Amniotic stem cell (primary cell): ENCODE measurements around the gene DPM2.

Source experiments
- DNase-seq: peaks from one replicate; lab custom pipeline; 2025; lab: John Stamatoyannopoulos, UW

The DPM2 gene

DNA sequence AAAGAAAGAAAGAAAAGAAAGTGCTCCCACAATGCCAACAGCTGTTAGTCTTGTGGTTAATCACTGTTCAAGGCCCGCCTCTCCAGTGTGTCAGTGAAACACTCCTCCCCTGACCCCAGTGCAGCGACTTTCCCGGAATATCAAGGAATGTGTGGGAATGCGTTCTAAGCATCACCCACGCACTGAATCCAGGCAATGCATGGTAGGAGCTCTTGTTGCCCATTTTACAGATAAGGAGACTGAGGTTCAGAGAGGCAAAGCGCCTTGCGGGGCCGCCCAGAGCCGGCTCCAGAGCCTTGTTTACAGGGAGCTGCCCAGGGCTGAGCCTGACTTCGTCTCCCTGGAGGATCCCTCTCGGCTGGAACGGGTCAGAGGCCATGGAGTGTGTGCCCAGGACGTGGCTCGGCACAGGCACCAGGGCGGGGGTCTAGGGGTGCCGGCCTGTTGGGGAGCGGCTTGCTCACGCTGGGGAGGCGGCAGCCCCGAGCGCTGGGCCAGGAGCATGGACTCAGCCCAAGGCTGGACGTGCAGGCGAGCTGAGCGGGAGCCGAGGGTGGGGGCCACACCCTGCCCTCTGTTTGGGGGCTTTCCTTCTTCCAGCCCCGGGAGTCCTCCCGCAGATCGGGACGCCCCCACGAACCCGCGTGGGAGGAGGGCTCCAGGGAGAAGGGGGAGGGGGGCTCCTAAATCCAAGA is 39.1 kb downstream of the DPM2 start:
- peak; percentile 45 for DNase-seq

GRCh38 chr9:127897193-127897692 is 40.4 kb downstream of the DPM2 start:
- no peak for DNase-seq

DNA sequence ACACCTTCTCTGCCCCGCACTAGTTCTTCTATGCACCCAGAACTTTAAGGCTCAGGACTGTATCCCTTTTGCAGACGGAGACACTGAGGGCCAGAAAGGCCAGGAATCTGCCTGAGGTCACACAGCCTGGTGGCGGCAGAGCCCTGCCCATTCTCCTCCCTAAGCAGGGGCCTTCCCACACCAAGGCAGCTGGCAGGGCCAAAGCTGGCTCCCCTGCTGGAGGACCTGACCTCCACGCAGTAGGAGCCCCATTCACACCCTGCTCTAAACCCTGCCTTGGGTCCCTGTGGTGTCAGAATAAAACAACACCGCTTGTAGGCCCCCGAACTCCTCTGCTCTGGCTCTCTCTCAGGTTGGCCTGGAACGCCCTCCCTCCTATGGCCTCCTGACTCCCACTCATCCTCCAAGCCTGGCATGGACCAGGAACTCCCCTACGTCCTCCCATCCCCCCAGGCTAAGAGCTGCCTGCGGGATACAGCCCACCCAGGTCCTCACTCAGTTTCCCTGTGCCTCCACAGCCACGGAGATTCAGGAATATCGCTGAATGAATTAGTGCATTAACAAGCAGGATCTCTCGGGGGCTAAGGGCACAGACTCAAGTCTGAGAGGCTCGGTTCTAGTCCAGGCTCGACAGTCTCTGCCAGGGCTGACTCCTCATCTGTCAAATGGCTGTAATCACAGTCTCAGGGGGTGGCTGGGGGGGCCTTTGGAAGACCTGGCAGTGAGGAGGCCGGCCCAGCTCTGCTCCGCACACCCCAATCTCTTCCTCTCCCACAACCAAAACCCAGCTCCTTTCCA is 41.1 kb downstream of the DPM2 start:
- DNase-seq = no peak

- no peak for DNase-seq
Measured at GRCh38 chr9:127895811-127896210, 41.8 kb downstream of the DPM2 start.

DNA sequence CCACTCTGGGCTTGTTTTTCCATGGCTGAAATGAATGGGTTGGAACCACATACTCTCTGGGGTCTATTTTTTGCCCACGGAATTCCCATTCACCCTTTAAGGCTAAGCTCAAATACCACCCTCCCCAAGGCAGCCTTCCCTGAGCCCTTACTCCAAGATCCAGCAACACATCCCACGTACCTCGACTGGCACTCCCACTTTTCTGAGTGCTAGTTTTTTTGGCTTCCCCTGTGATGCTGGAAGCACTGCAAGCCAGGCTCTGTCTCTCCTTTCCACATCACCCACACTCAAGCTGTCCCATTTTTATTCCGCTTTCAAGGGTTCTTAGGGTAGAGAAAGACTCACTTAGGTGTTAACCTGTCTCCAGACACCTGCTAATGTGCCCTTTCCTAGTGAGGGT is 44.3 kb downstream of the DPM2 start:
- DNase-seq = no peak

GRCh38 chr9:127892831-127893230 is 44.8 kb downstream of the DPM2 start:
- DNase-seq = no peak

DNA sequence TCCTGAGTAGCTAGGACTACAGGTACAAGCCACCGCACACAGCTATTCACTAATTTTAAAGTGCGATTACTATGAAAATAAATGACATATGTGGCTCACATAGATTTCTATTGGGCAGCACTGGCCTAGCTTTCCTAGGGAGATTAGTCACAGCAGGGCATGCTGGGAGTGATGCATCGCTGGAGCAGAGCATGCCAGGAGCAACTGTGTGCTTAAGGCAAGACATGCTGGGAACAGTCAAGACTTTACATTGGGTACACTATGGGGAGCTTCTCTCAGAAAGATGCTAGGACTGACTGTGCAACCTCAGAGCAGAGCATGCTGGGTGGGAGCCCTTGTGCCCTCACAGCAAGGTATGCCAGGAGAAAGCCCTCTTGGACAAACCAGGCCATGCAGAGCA is 47.6 kb downstream of the DPM2 start:
- DNase-seq = no peak

DNA sequence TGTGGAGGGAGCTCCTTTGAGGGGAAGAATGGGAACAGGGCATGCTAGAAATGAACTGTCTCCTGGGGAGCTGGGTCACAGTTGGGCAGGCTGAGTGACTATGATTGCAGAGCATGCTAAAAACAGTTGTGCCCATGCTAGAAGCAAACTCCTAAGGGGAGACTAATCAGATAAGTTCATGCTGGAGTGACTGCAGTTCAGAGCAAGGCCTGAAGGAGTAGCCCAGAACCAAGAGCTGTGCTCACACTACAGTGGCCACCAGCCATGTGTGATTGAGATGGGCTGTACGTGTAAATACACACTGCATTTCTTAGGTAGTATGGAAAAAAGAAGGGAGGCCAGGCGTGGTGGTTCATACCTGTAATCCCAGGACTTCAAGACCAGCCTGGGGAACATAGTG is 49.9 kb downstream of the DPM2 start:
- DNase-seq = no peak

DNA sequence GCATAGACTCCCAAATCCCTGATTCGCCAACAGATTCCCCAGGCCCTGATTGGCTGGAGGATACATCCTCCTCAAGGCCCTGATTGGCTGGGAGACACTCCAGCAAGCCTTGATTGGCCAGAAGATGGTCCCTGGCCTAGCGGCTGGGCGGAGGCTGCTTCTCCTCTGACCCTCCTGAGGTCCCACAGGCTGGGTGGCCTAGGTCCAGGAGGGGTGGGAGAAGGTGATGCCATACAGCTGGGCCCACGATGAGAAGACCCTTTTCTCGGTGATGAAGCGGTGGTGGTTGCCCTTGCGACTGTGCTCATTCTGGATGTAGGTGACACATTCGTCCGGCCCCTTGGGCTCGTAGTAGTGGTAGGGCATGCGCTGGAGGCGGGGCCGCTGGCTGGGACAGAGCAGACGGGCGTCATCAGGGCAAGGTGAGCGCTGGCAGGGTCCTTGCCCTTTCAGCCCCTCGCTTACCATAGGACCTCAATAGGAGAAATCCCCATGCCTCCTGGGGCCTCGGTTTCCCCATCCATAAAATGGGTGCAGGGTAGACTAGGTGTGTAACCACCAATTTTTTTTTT is 51.2 kb downstream of the DPM2 start:
- DNase-seq = no peak

DNA sequence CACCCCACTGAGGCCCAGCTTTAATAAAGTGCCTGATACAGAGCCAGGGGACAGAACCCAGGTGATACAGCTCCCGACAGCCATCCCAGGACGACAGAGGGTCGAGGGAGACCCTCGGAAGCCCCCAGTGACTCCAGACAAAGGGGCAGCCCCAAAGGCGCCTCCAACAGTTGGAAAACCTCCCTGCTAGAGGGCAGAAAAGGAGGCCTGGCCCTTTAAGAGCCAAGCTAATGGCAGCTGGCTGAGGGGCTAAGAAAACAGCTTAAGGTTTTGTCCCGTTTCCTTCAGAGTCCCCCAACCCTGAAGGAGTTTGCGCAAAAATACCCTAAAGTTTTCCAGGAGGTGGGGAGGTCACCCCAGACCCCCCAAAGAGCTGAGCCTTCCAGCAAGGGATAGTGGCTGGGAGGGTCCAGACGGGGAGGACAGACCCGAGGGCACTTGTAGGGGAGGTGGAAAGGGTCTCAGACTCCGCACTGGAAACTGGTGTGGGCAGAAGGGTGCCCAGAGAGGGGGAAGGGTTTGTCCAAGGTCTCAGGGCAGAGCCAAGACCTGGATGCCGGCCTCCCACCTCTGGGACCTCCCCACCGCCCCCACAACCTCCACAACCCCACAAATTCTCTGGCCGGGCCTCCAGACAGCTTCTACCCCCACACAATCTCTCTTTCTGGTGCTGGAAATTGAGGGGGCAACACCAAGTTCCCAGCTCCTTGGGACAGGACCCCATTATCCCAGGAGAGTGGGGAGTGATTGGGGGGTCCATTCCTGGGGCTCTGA is 52.0 kb downstream of the DPM2 start:
- no peak for DNase-seq
